ENCODE measurements around the gene DPP6.

Gene DPP6

GRCh38 chr7:154412105-154412504, 359.9 kb downstream of the DPP6 start:
- DNase-seq (ENCODE audit: low read depth), result no peak

DNA sequence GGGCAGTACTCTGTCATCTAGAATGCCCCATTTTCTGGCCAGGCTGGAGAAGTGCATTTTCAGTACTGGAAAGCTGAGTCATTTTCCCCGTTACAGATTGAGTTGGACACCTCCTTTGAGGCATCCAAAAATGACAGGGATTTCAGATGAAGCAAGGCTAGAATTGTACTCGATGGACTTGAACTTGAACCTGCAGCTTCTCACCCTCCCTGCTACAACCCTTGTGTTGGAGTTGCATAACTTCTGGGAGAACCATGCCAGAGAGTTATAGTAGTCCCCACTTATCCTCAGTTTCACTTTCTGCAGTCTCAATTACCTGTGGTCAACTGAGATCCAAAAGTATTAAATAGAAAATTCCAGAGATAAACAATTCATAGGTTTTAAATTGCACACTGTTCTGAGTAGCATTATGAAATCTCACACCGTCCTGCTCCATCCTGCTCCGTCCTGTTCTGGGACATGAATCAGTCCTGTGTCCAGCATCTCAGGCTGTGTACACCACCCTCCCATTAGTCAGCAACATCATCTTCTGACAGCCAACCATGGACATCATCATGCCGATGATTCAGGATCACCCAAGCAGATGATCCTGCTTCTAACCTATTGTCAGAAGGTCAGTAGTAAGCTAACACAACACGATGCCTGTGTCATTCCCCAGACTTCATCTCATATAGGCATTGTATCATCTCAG, 363.7 kb downstream of the DPP6 start:
- no peak for DNase-seq (ENCODE audit: low read depth)

GRCh38 chr7:154416714-154417113, 364.5 kb downstream of the DPP6 start:
- no peak for DNase-seq (ENCODE audit: low read depth)

GRCh38 chr7:154419344-154419743, 367.1 kb downstream of the DPP6 start:
- no peak for DNase-seq (ENCODE audit: low read depth)

DNA sequence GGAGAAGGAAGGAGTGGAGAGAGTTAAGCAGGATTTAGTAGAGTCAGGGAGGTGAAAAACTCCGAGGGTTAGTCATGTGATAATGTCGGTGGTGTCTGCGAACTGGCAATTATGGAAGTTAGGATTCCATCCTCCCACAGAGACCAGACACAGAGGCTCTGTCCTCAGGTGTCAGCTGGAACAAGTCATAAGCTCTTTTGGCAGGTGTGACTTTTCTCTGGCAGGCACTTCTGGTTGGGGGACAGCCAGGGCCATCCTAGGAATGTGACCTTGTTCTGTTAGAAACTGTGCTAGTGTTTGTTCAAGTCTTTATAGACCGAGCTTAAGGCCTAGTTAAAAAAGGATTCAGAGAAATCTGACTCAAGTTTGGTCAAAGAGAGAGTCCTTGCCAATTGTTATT, 371.0 kb downstream of the DPP6 start:
- DNase-seq (ENCODE audit: low read depth), result no peak

- no peak for DNase-seq (ENCODE audit: low read depth)
Measured at GRCh38 chr7:154424350-154424749, 372.2 kb downstream of the DPP6 start.

DNA sequence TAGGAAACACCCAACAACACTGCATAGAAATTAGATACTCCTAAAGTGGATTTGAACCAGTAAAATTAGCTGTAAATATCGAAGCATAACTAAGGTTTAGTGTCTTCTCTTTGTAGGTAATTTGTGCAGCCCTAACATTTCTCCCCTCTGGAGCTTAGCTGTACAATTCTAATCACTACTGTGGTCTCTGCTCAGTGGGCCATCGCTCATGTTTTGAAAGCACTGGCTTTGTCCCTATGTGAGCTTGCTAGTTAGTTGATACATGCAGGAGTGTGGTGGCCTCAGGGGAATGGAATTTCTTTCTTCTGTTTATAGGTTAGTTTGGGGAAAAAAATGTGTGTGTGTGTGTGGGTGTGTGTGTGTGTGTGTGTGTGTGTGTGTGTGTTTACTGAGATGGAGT, 373.1 kb downstream of the DPP6 start:
- DNase-seq (ENCODE audit: low read depth), result no peak

- no peak for DNase-seq (ENCODE audit: low read depth)
Measured at GRCh38 chr7:154426778-154427177, 374.6 kb downstream of the DPP6 start.

DNA sequence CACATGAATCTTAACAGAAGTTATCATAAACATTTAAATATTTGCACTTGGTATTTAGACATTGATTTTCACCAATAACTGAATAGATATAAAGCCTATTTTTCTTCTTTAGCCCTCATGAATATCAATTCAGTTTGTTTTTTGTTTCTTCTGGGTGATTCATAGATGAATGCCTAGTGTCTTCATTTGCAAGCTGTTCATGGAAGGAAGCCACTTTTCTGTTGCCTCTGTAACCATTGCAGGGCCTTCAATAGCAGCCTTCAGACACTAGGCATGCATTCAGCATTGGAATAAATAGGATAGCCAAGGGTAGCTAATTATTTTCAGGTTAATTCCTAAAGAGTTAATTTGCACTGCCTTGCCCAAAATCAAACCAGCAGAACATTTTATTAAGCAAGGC, 375.3 kb downstream of the DPP6 start:
- DNase-seq (ENCODE audit: low read depth), result no peak

DNA sequence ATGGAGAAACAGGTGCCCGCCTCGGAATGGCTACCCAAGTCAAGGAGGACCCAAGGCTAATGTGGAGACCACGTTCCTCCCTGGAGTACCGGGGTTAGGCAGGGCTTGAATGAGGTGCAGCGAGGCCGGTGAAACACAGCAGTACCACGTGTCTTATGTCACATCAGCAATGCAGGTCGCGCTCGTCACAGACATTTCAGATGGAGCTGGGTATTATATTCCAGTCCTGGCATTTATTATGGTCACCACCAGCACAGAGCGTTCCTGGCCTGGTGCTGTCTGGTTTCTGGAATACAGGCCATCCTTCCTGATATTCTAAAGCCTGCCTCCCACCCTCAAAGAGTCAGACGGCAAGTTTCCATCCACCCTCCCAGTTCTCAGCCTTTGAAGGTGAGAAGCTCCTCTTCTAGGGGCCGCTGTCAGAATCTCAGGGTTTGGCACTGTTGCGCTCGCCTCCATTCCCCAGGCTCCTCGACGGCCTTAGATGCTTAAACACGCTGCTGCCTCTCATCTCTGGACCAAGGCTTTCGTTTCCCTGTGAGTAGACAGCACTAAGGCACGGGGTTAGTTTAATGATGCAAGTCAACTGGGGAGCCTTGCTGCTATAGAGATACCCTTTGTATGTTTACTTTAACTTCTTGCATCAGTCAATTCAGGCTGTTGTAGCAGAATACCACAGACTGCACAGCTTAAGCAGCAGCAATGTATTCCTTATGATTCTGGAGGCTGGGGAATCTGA, 377.6 kb downstream of the DPP6 start:
- no peak for DNase-seq (ENCODE audit: low read depth)

DNA sequence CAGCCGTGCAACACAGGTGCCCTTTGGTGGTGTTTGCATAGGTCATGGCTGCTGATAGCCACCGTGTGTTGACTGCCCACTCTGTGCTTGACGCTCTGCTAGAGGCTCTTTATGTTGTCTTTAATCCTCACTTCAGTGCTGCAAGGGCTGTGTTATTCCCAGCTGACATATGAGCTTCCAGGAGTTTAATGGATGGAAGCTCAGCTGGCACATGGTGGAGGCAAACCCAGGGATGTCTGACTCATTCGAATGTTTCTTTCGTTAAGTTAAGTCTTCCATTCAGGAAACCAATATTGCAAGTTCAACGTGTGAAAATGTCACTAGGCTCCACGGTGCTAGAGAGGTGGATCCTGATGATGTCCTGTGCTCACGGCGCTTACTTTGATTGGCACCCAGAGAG, 378.4 kb downstream of the DPP6 start:
- no peak for DNase-seq (ENCODE audit: low read depth)

DNA sequence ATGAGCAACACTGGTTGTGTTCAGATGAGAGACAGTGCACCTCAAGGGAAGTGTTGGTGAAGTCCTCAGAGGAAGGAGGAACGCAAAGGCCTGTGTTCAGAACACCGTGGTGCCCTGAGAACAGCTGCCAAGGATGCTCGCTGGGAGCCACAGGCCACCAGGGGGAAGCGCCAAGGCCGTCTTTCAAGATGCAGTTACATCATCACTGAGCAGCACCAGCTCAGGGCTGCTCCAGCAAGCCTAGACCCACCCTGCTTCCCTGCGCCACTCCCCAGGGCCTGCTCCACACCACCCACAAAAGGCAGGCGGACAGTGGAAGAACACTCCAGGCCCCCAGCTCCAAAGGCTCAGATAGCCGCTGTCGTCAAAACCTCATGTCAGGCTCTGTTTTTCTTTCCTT, 378.8 kb downstream of the DPP6 start:
- no peak for DNase-seq (ENCODE audit: low read depth)

DNA sequence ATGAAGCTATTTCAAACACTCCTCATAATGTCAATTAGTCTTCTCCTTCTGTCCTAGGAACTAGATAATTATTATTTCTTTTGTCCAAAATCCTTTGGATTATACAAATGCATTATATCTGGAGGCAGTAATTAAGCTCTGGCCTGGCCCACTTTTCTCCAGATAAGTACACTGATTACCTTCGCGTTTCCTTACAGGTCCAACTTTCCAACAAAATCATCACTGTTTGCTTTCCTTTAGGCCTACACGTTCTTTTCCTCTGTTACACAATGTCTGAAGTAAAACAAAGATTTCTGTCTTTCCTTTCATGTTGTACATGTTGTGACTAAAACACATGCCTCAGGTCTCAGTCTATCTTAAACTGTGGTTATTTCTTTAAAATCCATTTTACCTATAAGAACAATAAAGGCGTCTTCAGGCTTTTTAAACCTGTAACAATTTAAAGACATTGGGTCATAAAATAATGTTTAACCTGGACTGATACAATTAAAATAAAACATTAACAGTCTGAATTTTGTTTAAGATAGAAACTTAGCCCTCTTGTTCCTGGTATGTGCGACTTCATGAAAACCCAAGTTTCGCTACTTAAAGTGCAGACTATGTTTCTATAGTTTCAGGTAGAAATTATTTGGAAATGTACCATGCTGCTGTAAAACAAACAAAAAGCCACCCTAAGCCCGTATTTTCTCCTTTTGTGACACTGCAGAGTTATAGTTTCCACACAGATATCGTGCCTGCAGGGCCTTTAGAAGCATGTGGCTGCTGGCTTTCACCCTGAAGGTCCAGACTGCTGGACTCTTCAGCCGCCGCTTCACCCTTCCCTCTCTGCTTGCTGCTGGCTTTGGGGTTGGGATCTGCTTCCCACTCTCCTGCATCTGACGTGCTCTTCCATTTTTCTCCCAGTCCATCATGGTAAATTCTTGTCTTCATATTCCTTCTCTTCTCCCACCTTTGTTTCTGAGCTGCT, 381.7 kb downstream of the DPP6 start:
- no peak for DNase-seq (ENCODE audit: low read depth)

DNA sequence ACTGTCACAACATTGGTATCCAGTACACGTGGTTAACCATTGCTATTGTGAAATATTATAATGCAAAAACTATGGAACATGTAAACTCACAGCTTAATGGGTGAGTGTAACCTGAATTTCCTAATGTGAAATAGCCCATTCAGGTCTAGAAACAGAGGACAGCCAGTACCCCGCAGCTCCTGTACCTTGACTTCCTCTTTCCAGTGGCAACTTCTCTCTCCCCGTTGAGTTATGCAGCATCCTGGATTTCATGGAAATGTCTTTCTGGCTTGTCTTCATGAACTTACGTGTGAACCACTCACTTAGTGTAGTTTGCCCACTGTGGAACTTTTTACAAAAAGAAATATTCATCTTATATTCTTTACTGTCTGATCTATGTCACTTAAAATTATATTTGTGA, 384.4 kb downstream of the DPP6 start:
- DNase-seq (ENCODE audit: low read depth), result no peak

DNA sequence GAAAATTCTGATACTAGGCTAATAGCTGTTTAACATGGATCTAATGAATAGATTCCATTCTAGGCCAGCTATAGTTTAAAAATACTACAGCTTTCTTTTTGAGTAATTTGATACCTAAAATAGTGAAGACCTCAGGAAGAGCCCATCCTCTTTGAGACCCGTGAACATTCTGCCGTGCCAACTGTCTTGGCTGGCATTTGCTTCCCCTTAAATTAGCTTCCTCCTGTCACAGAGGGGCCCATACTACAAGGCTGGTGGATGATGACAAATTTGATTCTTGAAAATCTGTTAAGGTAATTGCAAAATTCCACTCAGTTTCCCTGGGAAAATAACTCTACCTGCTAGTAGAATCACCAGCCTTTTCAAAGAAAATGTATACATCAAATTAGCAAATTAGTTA, 385.0 kb downstream of the DPP6 start:
- DNase-seq (ENCODE audit: low read depth), result no peak

DNA sequence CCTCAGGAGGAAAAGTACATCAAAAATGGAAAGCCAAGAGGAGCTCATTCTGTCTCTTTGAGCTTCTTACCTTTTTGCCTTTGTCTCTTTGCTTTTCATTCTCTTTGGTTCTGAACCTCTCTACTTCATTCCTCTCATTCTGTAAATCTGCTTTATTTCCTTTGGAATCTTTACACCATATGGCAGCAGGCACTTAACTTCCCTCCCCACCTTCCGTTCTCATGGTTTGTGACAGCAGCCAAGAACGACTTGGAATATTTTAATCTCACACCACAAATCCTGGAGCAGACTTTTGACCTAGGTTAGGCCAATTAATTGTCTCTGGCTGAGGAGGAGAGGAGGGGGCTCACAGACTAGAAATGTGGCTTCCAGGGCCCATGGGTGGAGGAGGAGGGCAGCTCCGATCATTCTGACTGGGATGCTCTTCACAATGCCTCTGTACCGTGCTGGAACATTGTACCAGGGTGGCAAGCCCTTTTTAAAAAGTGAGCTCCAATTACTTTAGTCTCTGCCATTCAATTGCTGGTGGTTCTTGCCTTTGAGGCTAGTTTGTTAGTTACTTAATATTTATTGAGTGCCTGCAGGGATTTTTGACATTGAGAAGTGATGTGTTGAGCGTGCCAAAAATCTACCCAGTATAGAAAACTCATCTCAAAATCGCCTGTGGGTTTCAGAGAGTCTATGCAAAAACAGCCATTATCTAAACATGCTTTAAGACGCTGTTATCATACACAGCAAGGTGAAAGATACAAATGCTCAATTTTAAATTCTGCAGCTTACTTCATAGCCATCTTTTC, 386.6 kb downstream of the DPP6 start:
- no peak for DNase-seq (ENCODE audit: low read depth)

DNA sequence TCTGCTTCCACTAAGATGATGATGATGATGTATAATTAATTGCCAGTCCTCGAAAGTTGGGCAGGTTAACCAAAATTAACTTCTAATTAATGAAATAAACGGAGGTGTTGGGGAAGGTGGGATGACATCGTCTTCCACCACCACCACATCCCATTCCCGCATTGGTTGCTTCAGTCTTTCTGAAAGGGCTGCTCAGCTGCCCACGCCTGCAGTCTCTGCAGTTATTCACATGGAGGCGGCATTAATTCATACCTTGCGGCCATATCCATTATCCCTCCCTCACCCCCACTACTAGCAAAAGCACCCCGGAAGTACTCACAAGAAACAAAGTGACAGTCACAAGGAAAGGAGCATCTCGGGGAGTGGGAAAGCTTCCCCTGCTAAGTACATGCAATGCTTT, 387.9 kb downstream of the DPP6 start:
- DNase-seq (ENCODE audit: low read depth), result no peak

DNA sequence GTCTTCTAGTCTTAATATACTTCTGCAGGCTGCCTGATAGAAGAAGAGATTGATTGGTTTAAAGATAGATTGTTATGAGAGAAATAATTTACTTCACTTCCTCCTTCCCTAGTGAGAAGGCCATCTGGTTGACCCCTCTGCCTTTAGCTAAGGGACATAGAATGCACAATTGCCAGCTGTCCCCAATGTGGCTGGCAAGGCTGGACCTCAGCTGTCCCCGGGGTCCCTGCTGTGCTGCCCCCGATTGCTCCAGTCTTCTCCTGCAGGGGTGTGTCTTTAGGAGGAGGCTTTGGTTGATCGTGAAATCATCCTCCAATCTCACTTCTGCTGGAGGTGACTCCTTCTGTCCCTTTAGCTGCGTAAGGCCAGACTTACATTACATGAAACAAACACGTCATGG, 388.5 kb downstream of the DPP6 start:
- DNase-seq (ENCODE audit: low read depth), result no peak

- DNase-seq (ENCODE audit: low read depth), result no peak
Measured at GRCh38 chr7:154441811-154442210, 389.6 kb downstream of the DPP6 start.

DNA sequence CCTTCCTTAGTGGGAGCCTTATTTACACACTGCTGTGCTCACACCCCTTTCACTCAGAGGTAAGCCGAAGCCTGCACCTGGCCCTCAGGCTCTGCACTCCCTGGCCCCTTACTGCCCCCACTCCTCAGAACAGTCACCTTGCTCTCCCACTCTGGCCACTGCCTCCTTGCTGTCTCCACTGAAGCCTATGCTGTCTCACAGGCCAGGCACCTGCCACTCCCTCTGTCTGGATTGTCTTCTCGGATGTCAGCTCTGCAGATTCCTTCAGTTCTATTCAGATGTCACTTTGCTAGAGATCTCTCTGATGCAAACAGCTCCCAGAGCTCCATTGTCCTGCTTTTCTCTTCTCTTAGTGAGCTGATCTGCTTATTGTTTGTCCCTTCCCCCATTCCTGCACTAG, 390.7 kb downstream of the DPP6 start:
- no peak for DNase-seq (ENCODE audit: low read depth)

DNA sequence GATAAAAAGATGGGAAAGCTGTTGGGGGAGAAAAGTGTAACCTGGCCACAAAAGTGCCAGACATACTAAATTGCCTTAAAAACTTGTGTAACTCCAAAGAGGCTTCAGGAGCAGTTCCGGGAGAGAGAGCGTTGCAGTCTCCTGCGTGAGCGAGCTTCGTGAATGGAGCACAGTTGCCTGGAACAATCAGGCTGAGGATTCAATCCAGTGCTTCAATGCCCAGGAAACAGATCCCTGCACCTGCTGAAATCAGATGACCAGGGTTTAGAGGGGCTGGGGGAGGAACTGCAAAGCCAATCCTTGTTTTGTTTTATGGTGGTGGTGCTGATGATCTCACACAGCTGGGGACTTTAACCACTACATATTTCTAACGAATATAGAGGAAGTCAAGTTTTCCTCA, 398.3 kb downstream of the DPP6 start:
- DNase-seq (ENCODE audit: low read depth), result no peak

All from non-pigmented ciliary epithelial cell (primary cell).